Activated CD4-positive, alpha-beta T cell treated with anti-CD3 and anti-CD28 coated beads, Interleukin-2, amount 10 ng/mL, durations not matched to agents 24 days and 14 days (primary cell): ENCODE results near the gene RAE1. TPM values are rescaled to one million over a fixed set of nuclear protein-coding genes. Genes with fewer than 3 reads are reported as not detected.

ENCODE experiments used
- DNase-seq: peaks from one replicate; pipeline ENCODE4 v3.0.0; 2022
- H3K27ac Mint-ChIP-seq: one replicate; pipeline ENCODE4 v1.8.0; 2022; ENCODE audit warnings: mild to moderate bottlenecking, mixed read lengths
- H3K27me3 Mint-ChIP-seq: one replicate; pipeline ENCODE4 v1.8.0; 2022; ENCODE audit warnings: mixed read lengths
- H3K36me3 Mint-ChIP-seq: one replicate; pipeline ENCODE4 v1.8.0; 2022; ENCODE audit warnings: low read depth, mild to moderate bottlenecking, mixed read lengths
- H3K4me1 Mint-ChIP-seq: one replicate; pipeline ENCODE4 v1.8.0; 2021; ENCODE audit warnings: mixed read lengths
- H3K4me3 Mint-ChIP-seq: one replicate; pipeline ENCODE4 v1.8.0; 2022; ENCODE audit warnings: mild to moderate bottlenecking, moderate library complexity, mixed read lengths
- H3K9me3 Mint-ChIP-seq: one replicate; pipeline ENCODE4 v1.8.0; 2021; ENCODE audit warnings: mixed read lengths
- intact Hi-C: fragments of 100-400 bp; cut with micrococcal nuclease; formaldehyde crosslinking; loops from one replicate; pipeline ENCODE4 v1.15.1; 2023
- total RNA-seq: library from RNA; stranded (reverse); gene quantifications from 2 replicates; pipeline ENCODE4 v1.2.3, GENCODE V29; 2022

RAE1 gene
- total RNA-seq, 1 donor from 2014 or later, result 58.2 TPM

DNA sequence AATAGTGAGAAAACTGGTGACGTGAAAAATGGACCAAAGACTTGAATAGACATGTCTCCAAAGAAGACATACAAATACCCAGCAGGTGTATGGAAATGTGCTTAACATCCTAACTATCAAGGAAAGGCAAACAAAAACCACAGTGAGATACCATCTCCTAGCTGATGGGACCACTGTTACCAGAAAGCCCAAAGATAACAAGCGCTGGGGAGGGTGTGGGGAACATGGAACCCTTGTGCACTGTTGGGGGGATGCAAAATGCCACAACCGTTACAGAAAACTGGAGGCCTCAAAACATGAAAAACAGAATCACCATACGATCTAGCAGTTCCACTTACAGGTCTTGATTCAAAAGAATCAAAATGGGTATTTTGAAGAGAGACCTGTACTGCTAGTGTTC, 20.3 kb downstream of the RAE1 start:
- intact Hi-C loops, result no loop called here
- H3K27ac Mint-ChIP-seq, result no peak overlapping the region
- no peak overlapping the region for H3K4me3 Mint-ChIP-seq
- peaks cover 6% of the 10 kb centered on the region for H3K4me1 Mint-ChIP-seq
- H3K36me3 Mint-ChIP-seq, result peaks cover 83% of the 10 kb centered on the region
- no peaks in the 10 kb centered on the region for H3K9me3 Mint-ChIP-seq
- H3K27me3 Mint-ChIP-seq, result no peaks in the 10 kb centered on the region
- no peak for DNase-seq

DNA sequence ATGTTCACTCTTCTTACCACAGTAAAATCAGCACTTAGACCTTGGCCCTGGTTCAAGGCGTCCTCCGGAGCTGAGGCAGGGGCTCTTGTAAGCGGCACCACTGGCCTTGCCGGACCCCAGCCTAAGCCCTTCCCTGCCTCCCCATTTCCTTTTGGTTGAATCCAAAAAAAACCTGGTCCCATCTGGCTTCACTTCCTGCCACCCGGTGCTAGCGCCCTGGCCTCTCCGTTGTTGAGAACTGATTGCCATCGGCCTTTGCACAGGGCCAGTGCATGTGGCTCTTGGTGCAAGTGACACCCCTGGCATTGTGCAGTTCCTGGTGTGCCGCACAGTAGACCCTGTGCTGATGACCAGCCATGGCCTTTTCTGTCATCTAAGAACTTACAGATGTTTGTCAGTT, 21.1 kb downstream of the RAE1 start:
- no peak overlapping the region for H3K4me3 Mint-ChIP-seq
- H3K4me1 Mint-ChIP-seq, result peaks cover 6% of the 10 kb centered on the region
- intact Hi-C loops, result no loop called here
- H3K36me3 Mint-ChIP-seq, result peaks cover 84% of the 10 kb centered on the region
- H3K27me3 Mint-ChIP-seq, result no peaks in the 10 kb centered on the region
- no peaks in the 10 kb centered on the region for H3K9me3 Mint-ChIP-seq
- DNase-seq, result no peak
- H3K27ac Mint-ChIP-seq, result no peak overlapping the region

DNA sequence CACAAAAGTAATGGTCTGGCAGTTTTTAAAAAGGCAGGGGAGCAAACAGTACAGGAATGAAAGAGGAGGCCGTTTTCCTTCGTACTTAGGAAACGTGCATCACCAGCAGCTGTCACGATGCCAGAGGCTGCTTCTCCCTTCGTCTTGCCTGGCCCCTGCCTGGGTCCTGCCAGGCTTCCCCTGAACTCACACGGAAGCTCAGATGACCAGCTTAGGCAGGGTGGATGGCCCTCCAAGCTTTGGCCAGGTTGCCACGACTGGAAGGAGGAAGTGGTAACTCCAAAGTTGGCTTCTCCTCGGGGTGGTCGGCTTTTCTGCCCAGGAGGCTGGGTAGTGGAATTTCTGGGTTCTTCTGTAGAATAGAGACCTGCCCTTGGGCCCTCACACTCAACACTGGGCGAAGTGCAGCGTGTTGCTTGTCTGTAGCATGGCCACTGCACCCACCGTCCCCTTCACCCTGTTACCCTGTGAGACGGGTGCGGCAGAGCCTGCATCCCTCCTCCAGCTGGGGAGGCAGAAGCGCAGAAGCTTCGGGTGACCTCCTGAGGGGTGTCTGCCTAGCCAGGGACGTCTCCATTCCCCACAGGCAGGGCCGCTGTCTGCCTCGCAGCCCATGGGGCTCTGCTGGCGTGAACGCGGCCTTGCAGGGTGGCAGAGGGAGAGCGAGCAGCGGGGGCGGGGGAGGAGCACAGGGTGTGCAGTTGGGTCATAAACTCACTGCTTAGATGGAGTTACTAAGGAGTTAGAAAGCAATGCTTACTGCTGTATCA, 21.7 kb downstream of the RAE1 start:
- Mint-ChIP-seq H3K4me3 (no peak overlapping the region), H3K4me1 (peaks cover 6% of the 10 kb centered on the region), H3K36me3 (peaks cover 89% of the 10 kb centered on the region), H3K9me3 (no peaks in the 10 kb centered on the region), H3K27ac (no peak overlapping the region), H3K27me3 (no peaks in the 10 kb centered on the region)
- DNase-seq, result no peak
- intact Hi-C loops, result no loop called here

DNA sequence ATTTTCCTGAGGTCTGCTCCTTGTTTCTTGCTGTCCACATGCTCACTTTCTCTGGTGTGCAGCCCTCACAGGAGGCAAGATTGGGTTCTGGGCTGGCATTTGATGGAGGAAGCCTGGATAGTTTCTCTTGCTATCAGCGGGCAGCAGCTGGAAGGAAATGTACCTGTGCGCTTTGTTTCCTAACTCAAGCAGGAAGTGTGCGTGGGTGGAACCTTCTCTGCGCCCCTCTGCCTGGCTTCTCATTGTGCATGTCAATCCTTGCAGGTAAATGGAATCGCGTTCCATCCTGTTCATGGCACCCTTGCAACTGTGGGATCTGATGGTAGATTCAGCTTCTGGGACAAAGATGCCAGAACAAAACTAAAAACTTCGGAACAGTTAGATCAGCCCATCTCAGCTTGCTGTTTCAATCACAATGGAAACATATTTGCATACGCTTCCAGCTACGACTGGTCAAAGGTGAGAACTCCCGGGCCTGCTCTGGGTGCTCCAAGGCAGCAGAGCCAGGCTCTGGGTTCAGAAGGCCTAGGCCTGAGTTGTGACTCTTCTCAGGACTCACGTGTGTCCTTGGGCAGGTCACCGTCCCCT, 23.4 kb downstream of the RAE1 start:
- Mint-ChIP-seq H3K27me3 (no peaks in the 10 kb centered on the region), H3K9me3 (no peaks in the 10 kb centered on the region), H3K27ac (no peak overlapping the region), H3K36me3 (peaks cover 85% of the 10 kb centered on the region), H3K4me1 (peaks cover 6% of the 10 kb centered on the region), H3K4me3 (no peak overlapping the region)
- intact Hi-C loops, result no loop called here
- no peak for DNase-seq

DNA sequence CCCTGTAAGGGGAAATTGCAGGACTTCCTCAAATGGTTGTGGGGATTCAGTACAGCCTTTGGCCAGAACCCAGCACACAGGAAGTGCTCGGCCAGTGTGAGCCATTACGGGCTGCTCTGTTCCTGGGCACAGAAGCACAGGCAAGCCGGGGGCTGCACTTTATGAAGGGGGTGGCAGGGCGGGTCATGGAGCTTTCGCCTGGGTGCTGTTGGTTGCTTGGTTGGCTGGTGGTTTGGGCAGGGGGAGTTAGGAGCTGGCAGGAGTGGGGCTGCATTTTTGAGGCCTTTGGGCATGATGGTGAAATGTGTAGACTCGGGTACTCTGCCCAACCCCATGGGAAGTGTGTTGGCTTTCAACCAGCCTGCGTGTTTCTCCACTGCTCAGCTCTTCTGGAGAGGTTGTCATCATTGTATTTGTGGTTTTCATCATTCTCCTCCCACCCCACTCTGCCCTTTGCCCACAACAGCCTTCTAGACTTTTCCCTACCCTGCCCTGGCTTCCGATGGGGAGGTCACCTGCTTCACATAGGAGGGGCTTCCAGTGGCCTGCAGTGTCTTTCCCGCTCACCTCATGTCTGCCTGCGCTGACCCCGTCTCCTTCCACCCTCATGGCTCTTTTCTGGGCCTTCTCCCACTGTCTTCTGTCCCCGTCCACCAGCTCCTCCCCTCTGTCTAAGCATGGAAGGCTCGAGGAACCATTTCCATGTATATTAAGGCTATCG, 24.0 kb downstream of the RAE1 start:
- Mint-ChIP-seq H3K36me3 (peaks cover 83% of the 10 kb centered on the region), H3K4me3 (no peak overlapping the region), H3K4me1 (peaks cover 6% of the 10 kb centered on the region), H3K9me3 (no peaks in the 10 kb centered on the region), H3K27me3 (no peaks in the 10 kb centered on the region), H3K27ac (peak overlapping the region; percentile 24)
- DNase-seq, result no peak
- intact Hi-C loops, result no loop called here

DNA sequence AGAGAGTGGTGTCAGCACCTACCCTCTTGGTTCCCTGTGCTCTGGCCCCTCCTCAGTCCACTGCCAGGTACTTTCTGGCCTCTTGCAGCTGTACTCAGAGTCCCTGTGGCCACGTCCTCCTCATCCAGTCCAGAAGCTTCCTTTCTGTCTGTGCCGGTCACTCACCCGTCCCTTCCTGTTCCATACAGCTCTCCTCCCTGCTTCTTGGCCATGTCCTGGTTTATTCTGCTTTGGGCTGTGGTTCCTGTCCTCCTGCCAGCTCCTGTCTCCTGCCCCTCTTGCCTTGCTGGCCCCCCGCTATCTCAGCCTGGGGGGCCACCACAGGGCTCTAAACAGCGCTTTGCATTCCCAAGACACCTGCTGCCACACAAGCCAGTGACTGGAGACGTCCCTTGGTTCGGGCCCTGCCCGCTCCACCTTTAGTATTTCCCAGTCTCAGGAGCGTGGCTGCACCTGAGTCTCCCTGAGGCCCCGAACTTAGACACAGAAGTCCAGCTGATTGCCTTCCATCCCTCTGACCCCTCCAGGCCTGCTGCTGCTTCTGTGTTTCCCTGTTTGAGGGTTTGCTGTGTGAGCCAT, 24.7 kb downstream of the RAE1 start:
- intact Hi-C loops, result no loop called here
- Mint-ChIP-seq H3K27ac (peak overlapping the region; percentile 37), H3K36me3 (peaks cover 78% of the 10 kb centered on the region), H3K27me3 (no peaks in the 10 kb centered on the region), H3K4me3 (no peak overlapping the region), H3K9me3 (no peaks in the 10 kb centered on the region), H3K4me1 (peaks cover 6% of the 10 kb centered on the region)
- no peak for DNase-seq

DNA sequence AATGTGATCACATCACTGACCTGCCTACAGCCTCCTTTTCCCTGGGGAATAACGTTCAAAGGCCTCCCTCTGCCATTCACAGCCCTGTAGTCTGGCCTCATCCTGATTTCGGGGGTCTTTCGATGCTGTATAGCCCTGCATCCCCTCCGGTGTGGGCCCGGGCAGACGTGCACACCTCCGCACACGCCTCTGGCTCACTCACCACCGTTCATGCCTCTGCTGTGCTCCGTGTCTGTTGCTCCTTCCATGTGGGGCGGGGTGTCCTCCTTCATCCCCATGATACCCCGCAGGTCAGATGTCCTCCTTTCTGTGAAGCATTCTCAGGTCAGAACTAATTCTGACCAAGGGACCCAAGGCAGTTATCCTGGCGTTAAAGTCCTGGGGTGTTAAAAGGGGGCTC, 26.3 kb downstream of the RAE1 start:
- no peaks in the 10 kb centered on the region for H3K27me3 Mint-ChIP-seq
- H3K9me3 Mint-ChIP-seq, result no peaks in the 10 kb centered on the region
- H3K4me3 Mint-ChIP-seq, result no peak overlapping the region
- H3K36me3 Mint-ChIP-seq, result peaks cover 68% of the 10 kb centered on the region
- intact Hi-C loops, result no loop called here
- peaks cover 15% of the 10 kb centered on the region for H3K4me1 Mint-ChIP-seq
- no peak for DNase-seq
- no peak overlapping the region for H3K27ac Mint-ChIP-seq

DNA sequence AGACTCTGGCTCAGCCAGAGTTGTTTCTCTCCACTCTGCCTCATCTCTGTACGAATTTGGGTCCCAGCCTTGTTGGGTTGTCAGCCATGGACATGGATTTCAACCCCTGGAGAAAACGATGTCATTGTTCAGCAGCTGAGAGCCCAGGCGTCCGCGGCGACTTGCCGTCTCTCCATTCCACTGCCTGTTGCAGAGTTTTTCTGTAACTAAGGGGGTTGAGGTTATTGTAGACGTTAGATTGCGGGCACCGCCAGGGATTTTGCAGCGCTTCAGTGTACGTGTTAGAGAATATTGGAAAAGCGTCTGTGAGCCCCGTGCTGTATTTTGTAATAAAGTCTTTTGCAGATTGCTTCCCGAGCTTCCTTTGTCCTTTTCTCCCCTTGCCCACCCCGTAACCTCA, 27.1 kb downstream of the RAE1 start:
- Mint-ChIP-seq H3K36me3 (peaks cover 63% of the 10 kb centered on the region), H3K4me3 (no peak overlapping the region), H3K27ac (no peak overlapping the region)

DNA sequence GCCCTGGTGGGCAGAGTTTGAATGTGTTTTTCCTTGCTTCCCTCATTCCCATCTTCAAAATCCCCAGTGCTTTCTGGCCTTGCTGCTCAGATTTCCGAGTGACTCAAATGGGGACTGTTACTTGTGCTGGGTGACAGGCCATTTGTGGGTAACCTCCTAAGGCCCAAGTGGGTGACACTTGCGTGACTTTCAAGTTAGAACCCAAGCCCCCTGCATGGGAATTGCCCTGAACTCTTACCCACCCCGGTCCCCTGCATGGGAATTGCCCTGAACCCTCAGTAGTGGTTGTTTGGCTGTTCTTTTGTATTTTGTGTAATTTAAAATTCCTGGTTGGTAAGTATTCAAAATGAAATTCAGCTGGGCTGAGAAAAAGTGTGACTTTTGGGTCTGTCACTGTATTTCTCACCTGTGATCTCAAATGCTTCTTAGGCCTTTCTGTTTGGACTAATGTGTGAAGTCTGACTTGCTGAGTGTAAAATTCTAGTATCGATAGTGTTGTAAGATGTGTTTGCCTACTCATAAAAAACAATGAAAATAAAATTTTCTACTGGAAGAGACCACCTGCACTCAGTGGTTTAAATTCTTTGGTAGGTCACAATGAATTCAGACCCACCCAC, 27.7 kb downstream of the RAE1 start:
- intact Hi-C loops, result no loop called here
- H3K36me3 Mint-ChIP-seq, result peaks cover 57% of the 10 kb centered on the region
- no peak overlapping the region for H3K4me3 Mint-ChIP-seq
- H3K27me3 Mint-ChIP-seq, result no peaks in the 10 kb centered on the region
- H3K4me1 Mint-ChIP-seq, result peaks cover 19% of the 10 kb centered on the region
- no peak for DNase-seq
- H3K27ac Mint-ChIP-seq, result no peak overlapping the region
- H3K9me3 Mint-ChIP-seq, result no peaks in the 10 kb centered on the region

More for the DNA sequence above, 27.1 kb downstream of the RAE1 start:
- no peak for DNase-seq
- intact Hi-C loops, result no loop called here
- no peaks in the 10 kb centered on the region for H3K9me3 Mint-ChIP-seq
- H3K27me3 Mint-ChIP-seq, result no peaks in the 10 kb centered on the region
- peaks cover 21% of the 10 kb centered on the region for H3K4me1 Mint-ChIP-seq

DNA sequence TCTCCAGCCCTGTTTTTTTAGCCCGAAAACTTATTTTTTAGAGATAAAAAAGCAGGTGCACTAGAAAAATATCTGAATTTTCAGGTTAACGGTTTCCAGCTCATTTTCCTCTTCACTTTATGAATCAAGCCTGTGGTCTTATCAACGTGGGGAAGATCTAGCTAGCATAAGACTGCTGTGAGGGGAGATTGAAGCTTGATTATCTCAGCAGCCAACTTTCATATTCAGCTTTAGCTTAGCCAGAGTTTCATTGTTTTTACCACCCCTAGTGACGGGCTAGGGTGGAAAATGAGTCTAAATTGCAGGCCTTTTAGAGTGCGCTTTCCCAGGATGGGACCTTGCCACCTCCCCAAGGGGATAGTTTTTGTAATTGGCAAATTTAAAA, 28.2 kb downstream of the RAE1 start:
- H3K4me1 Mint-ChIP-seq, result peaks cover 18% of the 10 kb centered on the region
- intact Hi-C loops, result no loop called here
- H3K9me3 Mint-ChIP-seq, result no peaks in the 10 kb centered on the region
- no peak overlapping the region for H3K27ac Mint-ChIP-seq
- peaks cover 56% of the 10 kb centered on the region for H3K36me3 Mint-ChIP-seq
- no peak overlapping the region for H3K4me3 Mint-ChIP-seq
- H3K27me3 Mint-ChIP-seq, result no peaks in the 10 kb centered on the region
- DNase-seq, result no peak

DNA sequence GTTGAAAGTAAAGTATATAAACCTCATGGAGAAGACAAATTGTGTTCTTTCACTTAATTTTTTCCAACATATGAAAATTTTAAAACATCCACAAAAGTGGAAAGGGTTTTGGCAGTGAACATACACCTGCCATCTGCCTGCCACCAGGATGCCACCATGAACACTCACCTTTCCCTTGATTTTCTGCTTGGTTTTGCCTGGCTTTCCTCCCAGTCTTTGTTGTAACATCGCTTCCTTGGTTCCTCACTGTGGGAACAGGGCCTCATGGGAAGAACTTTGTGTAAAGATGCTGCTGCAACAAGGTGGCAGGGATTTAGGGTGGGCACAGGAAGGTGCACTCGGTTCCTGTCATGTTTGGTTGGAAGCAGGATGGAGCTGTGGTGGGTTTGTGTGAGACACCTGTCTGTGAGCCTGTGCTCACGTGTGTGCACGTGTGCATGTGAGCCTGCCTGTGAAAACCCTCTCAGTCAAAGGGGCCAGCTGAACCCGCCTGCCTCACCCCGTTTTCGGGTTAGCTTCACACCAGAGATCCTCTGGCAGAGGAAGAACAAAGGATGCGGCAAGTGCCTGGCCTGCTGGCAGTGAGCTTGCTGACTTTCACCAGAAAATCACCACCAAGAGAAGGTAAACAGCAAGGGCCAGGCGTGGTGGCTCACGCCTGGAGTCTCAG, 29.2 kb downstream of the RAE1 start:
- H3K4me1 Mint-ChIP-seq, result peaks cover 15% of the 10 kb centered on the region
- no peak overlapping the region for H3K4me3 Mint-ChIP-seq

DNA sequence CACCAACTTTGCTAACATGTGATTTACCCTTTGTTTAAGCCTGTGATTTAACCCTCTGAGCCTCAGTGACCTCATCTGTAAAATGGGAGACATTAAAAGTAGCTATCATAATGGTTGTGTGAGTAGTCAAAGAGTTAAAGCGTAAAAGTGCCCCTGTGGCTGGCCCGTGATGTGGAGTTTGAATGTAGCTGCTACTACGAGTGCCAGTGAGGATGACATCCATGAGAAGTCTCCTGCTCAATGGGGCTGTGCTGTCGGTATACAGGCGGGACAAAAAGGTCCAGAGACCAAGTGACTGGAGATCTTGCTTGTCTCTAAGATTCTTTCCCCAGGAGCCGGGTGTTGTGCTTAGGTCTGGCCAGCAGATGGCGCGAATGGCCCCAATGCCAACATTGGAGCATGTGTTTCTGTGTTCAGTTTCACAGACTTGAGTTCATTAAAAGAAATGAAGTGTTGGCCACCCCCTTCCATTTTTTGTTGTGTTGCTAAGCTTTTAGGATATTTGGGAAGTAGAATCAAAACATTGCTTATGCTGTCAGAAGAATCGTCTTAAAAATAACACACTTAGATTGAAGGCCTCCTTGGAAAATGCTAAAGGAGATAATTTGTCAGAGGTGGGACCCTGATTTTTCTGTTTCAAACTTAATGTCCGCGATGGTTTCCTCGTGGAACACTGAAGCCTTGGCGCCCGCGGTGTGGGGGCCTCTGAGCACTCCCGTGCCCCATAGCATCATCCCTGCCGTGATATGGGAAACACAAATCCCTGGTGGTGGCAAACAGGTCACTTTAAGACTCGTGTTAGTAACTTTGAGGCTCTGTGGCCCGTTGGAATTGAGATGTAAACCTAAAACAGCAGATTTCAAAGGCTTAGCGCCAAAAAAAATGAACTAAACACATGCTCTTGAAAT, 30.8 kb downstream of the RAE1 start:
- intact Hi-C loops, result loop anchor here (1.0 to 5.0 kb wide), 3 partner anchors 31 to 210 kb away; partner anchors contain the start of gene RAE1

More for the DNA sequence above, 29.2 kb downstream of the RAE1 start:
- intact Hi-C loops, result loop anchor here (2.0 to 5.0 kb wide), 2 partner anchors 29 to 212 kb away; partner anchors contain the start of gene RAE1
- no peaks in the 10 kb centered on the region for H3K9me3 Mint-ChIP-seq
- H3K36me3 Mint-ChIP-seq, result peaks cover 49% of the 10 kb centered on the region
- no peak for DNase-seq
- H3K27me3 Mint-ChIP-seq, result no peaks in the 10 kb centered on the region
- H3K27ac Mint-ChIP-seq, result peak overlapping the region; percentile 62

More for the DNA sequence above, 30.8 kb downstream of the RAE1 start:
- H3K9me3 Mint-ChIP-seq, result no peaks in the 10 kb centered on the region
- peak; percentile 95 for DNase-seq
- H3K27me3 Mint-ChIP-seq, result no peaks in the 10 kb centered on the region
- no peak overlapping the region for H3K27ac Mint-ChIP-seq
- peaks cover 38% of the 10 kb centered on the region for H3K36me3 Mint-ChIP-seq
- H3K4me1 Mint-ChIP-seq, result peaks cover 15% of the 10 kb centered on the region
- H3K4me3 Mint-ChIP-seq, result no peak overlapping the region
